HL-60/S4 treated with retinoic acid at 250 ng/mL for 4 days and 3 days (cell line): Measurements from ENCODE around the gene PFKFB2.

ENCODE experiments used
- in situ Hi-C: fragments of 300-500 bp; cut with MboI; formaldehyde crosslinking; loops from 2 replicates; pipeline ENCODE4 v1.7.0; 2022; ENCODE audit warnings: low sequenced_read_pairs

Gene PFKFB2

GRCh38 chr1:207052911-207053769 lies at the start of gene PFKFB2:
Gene PFKFB2 (plus strand): TSS chr1:207053275. CDS start chr1:207054718, 1,443 bp downstream.
- in situ Hi-C loops, result no loop called here

DNA sequence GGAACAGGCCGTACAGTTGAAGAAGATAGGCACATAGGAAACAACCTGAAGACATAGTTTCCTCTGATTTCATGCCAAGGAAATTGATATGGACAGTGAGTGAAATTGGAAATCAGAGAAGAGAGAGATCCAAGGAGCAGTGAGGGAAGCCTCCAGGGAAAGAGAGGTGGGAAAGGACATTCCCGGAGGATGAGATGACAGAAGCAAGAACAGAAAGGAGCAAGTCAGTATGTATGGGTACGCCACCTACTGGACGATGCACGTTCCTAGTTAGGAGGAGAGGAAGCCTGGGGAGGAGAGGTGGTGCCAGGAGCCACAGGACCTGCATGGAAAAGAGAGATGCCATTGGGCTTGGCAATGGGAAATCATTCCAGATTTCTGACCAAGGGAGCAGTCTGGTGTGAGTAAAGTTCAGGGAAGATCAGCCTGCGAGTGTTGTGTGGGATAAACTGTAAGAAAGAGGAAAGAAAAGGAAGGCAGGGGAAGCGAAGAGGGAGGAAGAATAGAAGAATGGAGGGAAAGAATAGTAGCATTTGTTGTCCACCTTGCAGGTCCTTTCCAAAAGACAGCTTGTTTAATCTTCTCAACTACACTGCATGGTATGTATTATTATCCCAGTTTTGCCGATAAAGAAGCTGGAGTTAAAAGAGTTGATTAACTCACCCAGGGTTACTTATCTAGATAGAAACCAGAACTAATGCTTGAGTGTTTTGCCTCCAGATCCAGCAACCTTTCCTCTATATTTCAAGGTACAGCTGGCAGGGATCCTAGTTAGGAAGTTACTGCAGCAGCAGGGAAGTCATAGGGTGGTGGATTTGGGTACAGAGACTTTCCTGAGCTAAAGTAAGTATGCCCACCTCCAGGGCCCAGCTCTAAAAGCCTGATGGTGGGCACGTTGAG lies 47.9 kb upstream of the PFKFB2 start:
- in situ Hi-C loops, result no loop called here

DNA sequence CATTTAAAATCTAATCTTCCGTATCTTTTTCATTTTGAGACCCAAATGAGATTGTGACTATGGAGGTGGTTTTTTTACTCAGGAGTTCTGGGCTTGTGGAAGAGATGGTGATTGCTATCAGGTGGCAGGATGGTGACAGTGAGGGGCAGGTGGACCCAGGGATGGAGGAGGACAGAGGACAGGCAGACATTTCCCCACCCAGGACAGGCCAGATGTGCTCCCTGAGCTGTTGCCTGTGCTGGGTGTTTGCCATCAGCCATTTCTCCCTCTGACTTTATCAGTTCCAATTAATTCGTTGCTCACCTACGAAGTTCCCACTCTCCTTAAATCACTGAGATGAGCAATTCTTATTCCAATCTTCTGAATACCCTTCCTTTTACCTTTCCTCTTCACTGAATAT lies 47.0 kb upstream of the PFKFB2 start:
- in situ Hi-C loops, result no loop called here

DNA sequence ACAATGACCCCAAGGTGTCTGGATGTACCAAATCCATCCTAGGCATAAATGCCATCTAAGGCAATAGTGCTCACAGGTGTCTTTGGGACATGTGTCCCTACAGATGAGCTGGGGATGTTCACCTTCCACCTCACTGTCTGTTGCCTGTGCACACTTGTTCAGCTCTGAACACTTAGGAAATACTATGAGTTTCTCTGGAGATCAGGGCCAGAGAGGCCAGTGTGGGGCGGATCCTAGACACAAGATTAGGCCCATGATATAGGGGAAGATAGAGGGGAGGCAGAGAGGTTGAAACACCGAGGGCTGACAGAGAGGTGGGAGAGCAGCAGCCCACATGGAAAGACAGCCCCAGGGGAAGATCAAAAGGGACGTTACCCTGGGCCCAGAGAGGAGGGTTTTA lies 46.2 kb upstream of the PFKFB2 start:
- in situ Hi-C loops, result no loop called here

DNA sequence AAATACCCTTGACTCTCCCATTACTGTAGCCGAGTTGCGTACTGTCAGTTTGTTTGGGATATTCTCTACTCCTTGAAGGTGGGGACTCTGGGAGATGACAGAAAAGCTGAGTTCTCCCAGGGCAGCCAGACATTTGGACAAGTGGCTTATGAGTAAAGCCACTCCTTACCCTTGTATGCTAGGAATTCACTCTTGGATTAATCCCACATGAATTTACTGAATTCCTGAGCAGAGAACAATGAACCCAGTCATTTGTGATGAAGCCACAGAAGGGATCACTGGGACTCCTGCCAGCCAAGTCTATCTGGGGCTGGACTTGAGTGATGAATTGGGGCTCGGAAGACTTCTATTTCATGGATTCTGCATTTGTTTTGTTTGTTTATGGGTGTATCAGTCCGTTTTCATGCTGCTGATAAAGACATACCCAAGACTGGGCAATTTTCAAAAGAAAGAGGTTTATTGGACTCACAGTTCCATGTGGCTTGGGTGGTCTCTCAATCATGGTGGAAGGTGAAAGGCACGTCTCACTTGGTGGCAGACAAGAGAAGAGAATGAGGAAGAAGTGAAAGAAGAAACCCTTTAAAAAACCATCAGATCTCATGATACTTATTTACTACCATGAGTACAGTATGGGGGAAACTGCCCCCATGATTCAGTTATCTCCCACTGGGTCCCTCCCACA lies 45.6 kb upstream of the PFKFB2 start:
- in situ Hi-C loops, result no loop called here

- in situ Hi-C loops, result no loop called here
These were observed 43.8 kb upstream of the PFKFB2 start for GRCh38 chr1:207009182-207009850.

- in situ Hi-C loops, result no loop called here
These were observed 43.1 kb upstream of the PFKFB2 start for GRCh38 chr1:207009945-207010344.

DNA sequence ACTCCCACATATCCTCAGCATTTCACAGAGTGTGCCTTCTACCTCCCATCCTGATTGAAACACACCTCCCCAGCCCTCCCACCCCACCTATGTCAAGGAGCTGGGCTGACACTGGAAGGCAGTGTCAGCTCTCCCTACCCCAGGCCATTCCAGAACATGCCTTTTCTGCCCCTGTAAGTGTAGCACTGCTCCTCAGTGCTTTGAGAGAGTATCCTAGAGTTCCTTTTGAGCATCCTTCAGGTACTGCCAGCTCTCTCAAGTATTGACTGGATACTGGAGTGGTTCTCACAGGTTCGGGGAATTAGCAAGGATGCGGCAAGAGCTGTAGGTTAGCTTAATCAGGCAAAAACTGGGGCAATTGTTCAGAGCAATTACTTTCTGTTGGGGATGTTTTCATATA lies 42.3 kb upstream of the PFKFB2 start:
- in situ Hi-C loops, result no loop called here

DNA sequence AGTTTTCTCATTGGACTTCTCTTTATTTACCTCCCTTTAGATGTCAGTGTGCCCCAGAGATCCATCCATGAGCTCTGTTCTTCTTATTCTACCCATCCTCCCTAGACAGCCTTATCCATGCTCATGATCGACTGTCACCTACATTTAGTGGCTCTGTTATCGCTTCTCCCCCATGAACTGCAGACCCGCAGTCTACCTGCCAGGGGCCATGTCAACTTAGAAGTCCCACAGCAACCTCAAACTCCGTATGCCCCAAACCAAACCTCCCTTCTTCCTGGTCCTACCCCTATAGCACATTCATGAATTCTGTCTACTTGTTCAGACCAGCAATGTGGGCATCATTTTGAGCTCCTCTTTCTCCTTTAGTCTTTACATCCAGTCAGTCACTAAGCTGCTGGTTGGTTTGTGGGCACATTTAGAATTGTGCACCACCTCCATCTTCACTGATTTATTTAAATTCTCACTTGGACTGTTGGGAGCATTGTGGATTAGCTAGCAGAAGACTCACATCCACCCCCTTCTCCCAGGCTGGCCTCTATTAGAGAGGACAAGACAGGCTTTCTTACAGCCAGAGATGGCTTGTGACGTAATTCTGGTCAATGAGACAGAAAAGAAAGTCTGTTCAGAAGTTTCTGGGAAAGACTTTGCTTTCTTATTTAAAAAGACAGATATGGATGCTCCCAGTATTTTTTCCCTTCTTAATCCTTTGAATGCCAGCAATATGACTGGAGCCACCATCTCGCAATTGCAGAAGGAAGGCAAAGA lies 39.6 kb upstream of the PFKFB2 start:
- in situ Hi-C loops, result no loop called here

- in situ Hi-C loops, result no loop called here
These were observed 38.3 kb upstream of the PFKFB2 start for GRCh38 chr1:207014728-207015127.

- in situ Hi-C loops, result no loop called here
These were observed 37.3 kb upstream of the PFKFB2 start for GRCh38 chr1:207015791-207016190.

DNA sequence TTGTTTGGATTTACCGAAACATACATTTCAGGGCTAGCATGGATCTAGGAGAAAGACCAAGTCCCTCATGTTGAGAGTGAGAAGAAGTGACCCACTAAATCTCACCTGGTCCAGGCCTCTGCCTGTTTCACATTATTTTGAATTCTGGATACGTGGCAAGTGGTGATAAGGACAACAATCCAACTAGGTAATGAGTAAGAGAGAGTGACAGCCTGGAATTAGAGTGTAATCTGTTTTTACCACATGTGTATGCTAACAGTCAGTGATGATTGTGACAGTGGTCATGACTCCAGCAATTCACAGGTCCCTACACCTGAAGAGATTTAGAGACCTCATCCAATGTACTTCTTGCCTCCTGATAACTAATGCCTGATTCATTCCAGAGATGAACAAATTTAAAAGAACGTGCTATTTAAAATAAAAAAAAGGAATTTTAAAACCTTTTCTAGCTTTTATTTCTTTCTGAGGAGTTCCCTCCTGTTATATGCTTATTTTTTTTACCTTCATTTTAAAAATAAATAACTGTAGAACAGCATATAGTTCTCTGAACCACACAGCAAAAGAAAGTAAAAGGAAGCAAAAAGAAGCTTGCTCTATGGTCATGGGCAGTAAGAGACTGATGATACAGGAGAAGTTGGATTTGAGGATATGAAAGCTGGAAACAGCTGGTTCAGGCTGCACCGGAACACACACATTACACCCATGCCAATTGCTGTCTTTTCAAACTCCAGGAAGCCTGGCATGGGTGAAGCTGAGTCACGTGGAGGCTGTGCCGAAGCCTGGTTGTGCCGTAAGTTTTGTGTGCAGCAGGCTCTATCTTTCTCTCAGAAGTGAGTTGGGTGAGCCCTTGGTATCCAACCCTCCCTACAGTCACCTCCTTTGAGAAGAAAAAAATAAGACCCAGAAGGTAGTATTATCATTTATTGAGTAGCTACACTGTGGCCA lies 35.2 kb upstream of the PFKFB2 start:
- in situ Hi-C loops, result no loop called here

GRCh38 chr1:207018707-207019106 lies 34.4 kb upstream of the PFKFB2 start:
- in situ Hi-C loops, result no loop called here

GRCh38 chr1:207019161-207019560 lies 33.9 kb upstream of the PFKFB2 start:
- in situ Hi-C loops, result no loop called here

DNA sequence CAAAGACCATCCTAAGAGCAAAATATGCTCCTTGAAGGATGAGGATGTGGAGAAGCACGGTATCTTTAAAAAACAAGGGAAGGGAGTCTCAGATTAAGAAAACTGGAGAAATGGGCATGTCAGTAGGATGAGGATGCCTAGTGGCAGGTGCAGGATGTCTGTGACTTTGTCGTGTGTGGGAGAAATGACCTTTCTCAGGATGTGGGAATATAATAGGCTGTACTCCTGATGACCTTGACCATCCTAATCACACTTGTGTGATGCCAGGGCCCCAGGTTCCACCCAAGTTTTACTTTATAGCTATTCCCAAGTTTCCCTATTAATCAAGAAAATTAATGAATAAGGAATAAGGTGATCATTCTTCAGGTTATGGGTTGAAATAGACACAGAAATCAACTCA lies 33.4 kb upstream of the PFKFB2 start:
- in situ Hi-C loops, result no loop called here

- in situ Hi-C loops, result no loop called here
These were observed 32.9 kb upstream of the PFKFB2 start for GRCh38 chr1:207020065-207020708.

- in situ Hi-C loops, result no loop called here
These were observed 32.4 kb upstream of the PFKFB2 start for GRCh38 chr1:207020709-207021107.

- in situ Hi-C loops, result no loop called here
These were observed 31.8 kb upstream of the PFKFB2 start for GRCh38 chr1:207021139-207021861.
